OCI-LY1 (cell line): ENCODE data around the gene DDC.

Source experiments
- H2AFZ ChIP-seq: fragments of 200-600 bp; sonication (generic), shearing (Covaris generic); 2 replicates; pipeline ENCODE4 v1.6.0; 2014; ENCODE audit warnings: antibody characterized with exemption, mild to moderate bottlenecking, low read length
- H3F3A ChIP-seq: fragments of 200-600 bp; sonication (generic), shearing (Covaris generic); 2 replicates; pipeline ENCODE4 v1.6.0; 2014; ENCODE audit warnings: mild to moderate bottlenecking, antibody characterized with exemption, low read length, moderate library complexity; ENCODE audit not compliant: insufficient read depth
- H3K27ac ChIP-seq: fragments of 200-600 bp; sonication (generic); 2 replicates; pipeline ENCODE4 v1.5.1; 2014; ENCODE audit warnings: low read length, mixed run types, mild to moderate bottlenecking, low read depth; ENCODE audit not compliant: poor library complexity, severe bottlenecking
- H3K27me3 ChIP-seq: fragments of 200-600 bp; sonication (generic); 2 replicates; pipeline ENCODE4 v1.6.0; 2014; ENCODE audit warnings: antibody characterized with exemption, mild to moderate bottlenecking, low read length, moderate library complexity; ENCODE audit not compliant: insufficient read depth
- H3K36me3 ChIP-seq: fragments of 200-600 bp; sonication (generic); 2 replicates; pipeline ENCODE4 v1.6.1; 2014; ENCODE audit warnings: mild to moderate bottlenecking, antibody characterized with exemption, low read length, moderate library complexity, mixed read lengths; ENCODE audit not compliant: insufficient read depth
- H3K4me1 ChIP-seq: fragments of 200-600 bp; sonication (generic); 2 replicates; pipeline ENCODE4 v1.5.1; 2014; ENCODE audit warnings: mild to moderate bottlenecking, low read length, moderate library complexity; ENCODE audit not compliant: insufficient read depth, severe bottlenecking
- H3K4me2 ChIP-seq: fragments of 200-600 bp; sonication (generic), shearing (Covaris generic); 2 replicates; pipeline ENCODE4 v1.6.1; 2014; ENCODE audit warnings: low read length
- H3K4me3 ChIP-seq: fragments of 200-600 bp; sonication (generic); 2 replicates; pipeline ENCODE4 v1.5.1; 2014; ENCODE audit warnings: low read length, low read depth, mild to moderate bottlenecking, mixed read lengths; ENCODE audit not compliant: poor library complexity, severe bottlenecking
- H3K79me2 ChIP-seq: fragments of 200-600 bp; shearing (Covaris generic); 2 replicates; pipeline ENCODE4 v1.6.1; 2016; ENCODE audit warnings: mixed run types, low read length, mixed read lengths; ENCODE audit not compliant: insufficient read depth
- H3K9ac ChIP-seq: fragments of 200-600 bp; sonication (generic), shearing (Covaris generic); 2 replicates; pipeline ENCODE4 v1.6.1; 2014; ENCODE audit warnings: mild to moderate bottlenecking, low read length, mixed read lengths
- H3K9me2 ChIP-seq: fragments of 200-600 bp; sonication (generic), shearing (Covaris generic); 2 replicates; pipeline ENCODE4 v1.6.1; 2014; ENCODE audit warnings: low read depth, mild to moderate bottlenecking, low read length, mixed read lengths
- H3K9me3 ChIP-seq: fragments of 200-600 bp; shearing (Covaris generic); 2 replicates; pipeline ENCODE4 v1.6.1; 2014; ENCODE audit warnings: low read length, mixed read lengths
- H4K20me1 ChIP-seq: fragments of 200-600 bp; sonication (generic), shearing (Covaris generic); 2 replicates; pipeline ENCODE4 v1.6.0; 2016; ENCODE audit warnings: mild to moderate bottlenecking, low read length; ENCODE audit not compliant: insufficient read depth
- EZH2 ChIP-seq: fragments of 200-600 bp; sonication (generic), shearing (Covaris generic); IDR thresholded peaks from 2 replicates; pipeline ENCODE4 v1.8.0; 2017; ENCODE audit warnings: borderline replicate concordance, mixed run types, mild to moderate bottlenecking, antibody characterized with exemption, low read length, moderate library complexity, mixed read lengths
- TF ChIP-seq, protein P1 (sequence below): fragments of 200-600 bp; sonication (generic), shearing (Covaris generic); IDR thresholded peaks from 2 replicates; pipeline ENCODE4 v1.5.1; 2017; ENCODE audit warnings: mild to moderate bottlenecking, antibody characterized with exemption, low read length, moderate library complexity, mixed read lengths

Gene DDC

DNA sequence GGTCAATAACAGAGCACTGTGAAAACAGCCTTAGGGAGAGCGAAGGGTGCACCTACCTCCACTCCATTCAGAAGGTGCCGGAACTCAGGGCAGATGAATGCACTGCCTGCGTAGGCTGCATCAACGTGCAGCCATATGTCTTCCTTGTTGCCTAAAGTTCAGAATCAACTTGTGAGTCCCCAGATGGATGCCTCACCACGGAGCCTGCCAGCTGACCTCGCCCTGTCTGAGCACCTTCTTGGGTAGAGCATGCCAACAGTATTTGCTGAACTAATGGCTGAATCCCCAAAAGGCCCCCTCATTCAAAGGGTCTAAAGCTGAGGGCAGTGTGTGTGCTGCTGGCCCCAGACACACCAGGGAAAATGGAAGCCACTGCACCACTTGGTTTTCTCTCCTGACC lies 66.1 kb downstream of the DDC start:
- 0 out of 2 replicates have a peak, but pooled peaks cover 6% of the 10 kb centered on the region for H3K27me3 ChIP-seq
- no peak overlapping the region for H3K9ac ChIP-seq
- no peak overlapping the region for H3K4me3 ChIP-seq
- H3K27ac ChIP-seq = no peak overlapping the region
- H4K20me1 ChIP-seq = no peaks in the 10 kb centered on the region
- no peaks in the 10 kb centered on the region for H3K36me3 ChIP-seq
- no peaks in the 10 kb centered on the region for H3K9me2 ChIP-seq
- no peaks in the 10 kb centered on the region for H3F3A ChIP-seq
- H2AFZ ChIP-seq = no peak overlapping the region
- no peak for TF ChIP-seq EZH2
- TF ChIP-seq, protein P1, sequence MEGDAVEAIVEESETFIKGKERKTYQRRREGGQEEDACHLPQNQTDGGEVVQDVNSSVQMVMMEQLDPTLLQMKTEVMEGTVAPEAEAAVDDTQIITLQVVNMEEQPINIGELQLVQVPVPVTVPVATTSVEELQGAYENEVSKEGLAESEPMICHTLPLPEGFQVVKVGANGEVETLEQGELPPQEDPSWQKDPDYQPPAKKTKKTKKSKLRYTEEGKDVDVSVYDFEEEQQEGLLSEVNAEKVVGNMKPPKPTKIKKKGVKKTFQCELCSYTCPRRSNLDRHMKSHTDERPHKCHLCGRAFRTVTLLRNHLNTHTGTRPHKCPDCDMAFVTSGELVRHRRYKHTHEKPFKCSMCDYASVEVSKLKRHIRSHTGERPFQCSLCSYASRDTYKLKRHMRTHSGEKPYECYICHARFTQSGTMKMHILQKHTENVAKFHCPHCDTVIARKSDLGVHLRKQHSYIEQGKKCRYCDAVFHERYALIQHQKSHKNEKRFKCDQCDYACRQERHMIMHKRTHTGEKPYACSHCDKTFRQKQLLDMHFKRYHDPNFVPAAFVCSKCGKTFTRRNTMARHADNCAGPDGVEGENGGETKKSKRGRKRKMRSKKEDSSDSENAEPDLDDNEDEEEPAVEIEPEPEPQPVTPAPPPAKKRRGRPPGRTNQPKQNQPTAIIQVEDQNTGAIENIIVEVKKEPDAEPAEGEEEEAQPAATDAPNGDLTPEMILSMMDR = no peak
- no peak overlapping the region for H3K4me2 ChIP-seq
- H3K9me3 ChIP-seq = no peaks in the 10 kb centered on the region
- no peaks in the 10 kb centered on the region for H3K79me2 ChIP-seq
- H3K4me1 ChIP-seq = no peaks in the 10 kb centered on the region

DNA sequence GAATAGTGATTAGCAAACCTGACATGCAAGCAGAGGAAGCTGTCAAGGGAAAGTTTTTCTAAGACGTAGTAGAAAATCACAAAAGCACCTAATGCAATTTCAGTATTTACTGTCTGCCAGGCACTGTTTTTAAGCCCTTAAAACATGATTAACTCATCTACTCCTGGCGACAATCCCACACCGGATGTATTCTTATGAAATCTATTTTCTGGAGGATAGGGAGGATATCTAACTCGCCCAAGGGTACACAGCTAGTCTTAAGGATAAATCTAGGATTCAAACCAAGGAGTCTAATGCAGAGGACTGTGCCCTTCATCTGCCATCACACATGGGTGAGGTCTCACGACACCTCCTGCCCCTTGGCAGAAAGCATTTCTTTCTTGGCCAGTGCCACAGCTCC lies 67.2 kb downstream of the DDC start:
- Histone ChIP-seq H3K36me3 (no peaks in the 10 kb centered on the region), H3F3A (no peaks in the 10 kb centered on the region), H3K4me1 (no peaks in the 10 kb centered on the region), H3K4me2 (no peak overlapping the region), H3K9me2 (no peaks in the 10 kb centered on the region), H3K79me2 (no peaks in the 10 kb centered on the region), H3K9me3 (no peaks in the 10 kb centered on the region), H3K27me3 (no peaks in the 10 kb centered on the region), H3K9ac (no peak overlapping the region), H3K4me3 (no peak overlapping the region), H3K27ac (no peak overlapping the region), H4K20me1 (no peaks in the 10 kb centered on the region), H2AFZ (no peak overlapping the region)
- TF ChIP-seq EZH2 = no peak

DNA sequence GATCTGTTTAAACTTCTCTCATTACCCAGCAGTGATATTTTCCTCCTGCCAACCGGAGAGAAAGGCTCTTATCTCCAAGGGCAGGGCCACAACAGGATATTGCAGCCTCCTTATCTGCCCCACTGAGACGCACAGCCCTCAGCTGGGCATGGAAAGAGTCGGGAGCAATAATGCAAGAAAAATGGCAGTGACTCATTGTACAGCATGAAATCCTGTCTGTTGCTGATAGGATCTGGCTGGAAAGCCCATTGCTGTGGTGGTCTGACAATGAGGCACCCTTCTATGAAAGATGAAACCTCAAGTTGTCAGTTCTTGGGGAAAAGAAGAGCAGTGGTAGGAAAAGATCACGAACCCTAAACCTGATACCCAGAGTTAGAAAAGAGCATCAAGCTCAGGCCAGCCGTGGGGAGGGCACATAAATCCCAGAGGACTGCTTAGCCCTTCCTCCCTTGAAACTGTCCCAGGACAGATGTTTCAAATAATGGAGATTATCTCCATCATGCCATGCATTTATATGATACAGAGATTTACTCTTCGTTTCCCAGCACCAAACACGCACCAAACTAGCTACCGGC lies 68.0 kb downstream of the DDC start:
- Histone ChIP-seq H3K27ac (no peak overlapping the region), H2AFZ (no peak overlapping the region), H3K27me3 (no peaks in the 10 kb centered on the region), H3K9me3 (no peaks in the 10 kb centered on the region), H3K9me2 (no peaks in the 10 kb centered on the region), H4K20me1 (no peaks in the 10 kb centered on the region), H3K4me3 (no peak overlapping the region), H3K36me3 (no peaks in the 10 kb centered on the region), H3K9ac (no peak overlapping the region), H3K4me1 (no peaks in the 10 kb centered on the region), H3K4me2 (no peak overlapping the region), H3F3A (no peaks in the 10 kb centered on the region), H3K79me2 (no peaks in the 10 kb centered on the region)
- TF ChIP-seq, protein P1 = no peak
- no peak for TF ChIP-seq EZH2

DNA sequence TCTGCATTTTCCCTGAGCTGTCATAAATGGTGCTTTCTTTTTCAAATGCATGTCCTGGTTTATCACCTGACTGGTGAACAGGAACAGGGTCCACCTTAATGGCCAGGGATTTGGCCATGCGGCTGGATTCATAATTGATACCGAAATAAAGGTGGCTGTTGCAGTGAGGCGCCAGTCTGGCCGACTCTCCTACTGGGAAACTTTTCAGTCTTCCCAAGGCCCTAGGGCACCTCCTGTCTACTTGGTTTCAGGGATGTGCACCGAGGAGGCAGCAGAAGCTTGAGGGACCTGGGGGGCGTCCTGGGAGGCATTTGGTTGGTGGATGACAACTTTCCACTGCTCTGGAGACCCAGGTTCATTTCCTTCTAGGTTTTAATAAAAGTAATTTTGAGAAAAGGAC lies 68.6 kb downstream of the DDC start:
- no peak overlapping the region for H2AFZ ChIP-seq
- H3K4me1 ChIP-seq = no peaks in the 10 kb centered on the region
- no peak overlapping the region for H3K9ac ChIP-seq
- H3K79me2 ChIP-seq = no peaks in the 10 kb centered on the region
- H3K36me3 ChIP-seq = no peaks in the 10 kb centered on the region
- TF ChIP-seq EZH2 = no peak
- TF ChIP-seq, protein P1 = no peak
- H3K9me3 ChIP-seq = no peaks in the 10 kb centered on the region
- no peaks in the 10 kb centered on the region for H4K20me1 ChIP-seq
- no peak overlapping the region for H3K4me2 ChIP-seq
- H3K4me3 ChIP-seq = no peak overlapping the region
- no peak overlapping the region for H3K27ac ChIP-seq
- H3K9me2 ChIP-seq = no peaks in the 10 kb centered on the region
- H3K27me3 ChIP-seq = no peaks in the 10 kb centered on the region
- H3F3A ChIP-seq = no peaks in the 10 kb centered on the region
